HG02981 (cell line): ENCODE results near the gene MRPL27.

Experiments
- ATAC-seq: cut with Tn5 transposase; IDR thresholded peaks from one replicate; pipeline ENCODE4 v1.9.1; 2021; ENCODE audit warnings: mild to moderate bottlenecking, moderate library complexity; ENCODE audit not compliant: unreplicated experiment

Gene MRPL27

DNA sequence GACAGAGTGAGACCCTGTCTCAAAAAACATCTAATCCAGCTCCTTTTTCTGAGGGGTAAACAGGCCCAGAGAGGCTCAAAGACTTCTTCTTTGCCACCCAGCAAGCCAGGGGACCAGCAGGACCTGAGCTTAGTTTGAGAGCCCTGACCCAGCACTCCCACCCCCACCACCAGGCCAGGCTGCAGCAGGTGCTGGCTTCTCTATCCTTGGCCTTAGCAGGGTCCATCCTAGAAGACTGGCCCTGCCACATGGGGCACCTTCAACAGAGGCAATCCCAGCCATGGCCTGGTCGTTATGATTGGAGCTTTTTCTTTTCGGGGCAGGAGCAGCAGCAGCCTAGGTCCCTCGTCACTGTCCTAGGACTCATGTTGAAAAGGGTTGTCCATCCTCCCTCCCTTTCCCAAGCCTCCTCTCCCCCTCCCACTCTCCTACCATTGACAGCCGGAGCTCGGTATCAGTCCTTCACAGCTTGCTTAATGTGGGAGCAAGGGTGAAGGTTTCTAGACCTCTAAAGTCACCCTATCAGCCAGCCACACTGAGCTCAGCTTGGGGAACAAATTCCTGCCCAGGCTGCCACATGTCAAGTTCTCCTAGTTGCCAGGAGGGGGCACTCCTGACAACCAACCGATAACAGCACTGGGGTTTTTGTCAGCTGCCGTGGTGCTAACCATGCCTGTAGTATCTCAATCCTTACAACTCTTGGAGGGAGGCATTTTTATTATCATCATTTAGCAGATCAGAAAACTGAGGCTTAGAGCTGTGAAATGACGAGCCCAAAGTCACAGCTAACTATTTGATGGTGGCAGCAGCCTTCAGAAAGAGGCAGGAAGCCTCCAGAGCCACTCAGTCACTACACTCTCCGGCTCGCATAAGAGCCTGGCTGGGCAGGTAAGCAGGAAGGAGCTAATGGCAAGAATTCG is 11.2 kb downstream of the MRPL27 start:
- ATAC-seq: peak; percentile 51

DNA sequence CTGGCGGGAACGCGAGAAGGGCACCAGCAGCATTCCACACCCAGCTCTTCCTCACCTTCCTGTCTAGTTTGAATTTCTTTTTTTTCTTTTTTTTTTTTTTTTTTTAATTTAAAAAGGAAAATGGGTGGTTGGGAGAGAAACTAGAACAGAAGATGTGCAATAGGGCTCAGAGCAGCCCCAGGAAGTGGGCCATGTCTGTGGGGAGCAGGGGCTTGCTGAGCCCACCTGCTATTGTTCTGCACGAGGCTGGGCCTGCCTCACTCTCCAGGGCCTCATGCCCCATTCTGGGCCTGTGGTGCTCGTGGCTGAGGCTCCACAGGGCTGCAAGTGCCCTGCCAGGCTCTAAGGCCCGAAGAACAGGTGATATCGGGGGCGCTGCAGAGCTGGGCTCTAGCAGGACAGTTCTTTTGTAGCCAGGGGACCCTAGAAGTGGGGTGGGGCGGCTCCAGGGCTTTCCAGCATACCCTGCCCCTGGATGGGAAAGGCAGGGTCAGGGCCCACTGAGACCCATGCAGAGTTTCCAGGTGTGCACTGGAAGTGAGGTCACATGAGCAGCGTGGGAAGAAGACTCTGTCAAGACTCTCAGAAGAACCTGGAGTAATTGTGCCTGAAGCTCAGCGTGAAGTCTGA is 12.4 kb downstream of the MRPL27 start:
- ATAC-seq: no peak

DNA sequence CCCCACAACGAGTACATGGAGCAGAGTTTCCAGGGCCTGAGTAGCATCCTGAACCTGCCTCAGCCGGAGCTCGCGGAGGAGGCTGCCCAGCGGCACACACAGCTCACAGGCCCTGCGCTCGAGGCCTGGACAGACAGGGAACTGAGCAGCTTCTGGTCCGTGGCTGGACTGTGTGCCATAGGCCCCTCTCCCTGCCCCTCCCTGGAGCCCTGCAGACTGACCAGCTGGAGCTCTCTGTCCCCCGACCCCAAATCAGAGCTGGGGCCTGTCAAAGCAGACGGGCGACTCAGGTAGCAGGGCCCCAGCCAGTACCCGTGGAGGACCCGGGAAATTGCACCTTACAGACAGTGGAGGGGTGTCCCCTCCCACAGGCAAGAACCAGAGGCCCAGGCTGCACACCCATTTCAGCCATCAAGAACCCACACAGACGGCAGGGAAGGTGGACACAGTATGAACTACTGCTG is 13.0 kb downstream of the MRPL27 start:
- no peak for ATAC-seq

DNA sequence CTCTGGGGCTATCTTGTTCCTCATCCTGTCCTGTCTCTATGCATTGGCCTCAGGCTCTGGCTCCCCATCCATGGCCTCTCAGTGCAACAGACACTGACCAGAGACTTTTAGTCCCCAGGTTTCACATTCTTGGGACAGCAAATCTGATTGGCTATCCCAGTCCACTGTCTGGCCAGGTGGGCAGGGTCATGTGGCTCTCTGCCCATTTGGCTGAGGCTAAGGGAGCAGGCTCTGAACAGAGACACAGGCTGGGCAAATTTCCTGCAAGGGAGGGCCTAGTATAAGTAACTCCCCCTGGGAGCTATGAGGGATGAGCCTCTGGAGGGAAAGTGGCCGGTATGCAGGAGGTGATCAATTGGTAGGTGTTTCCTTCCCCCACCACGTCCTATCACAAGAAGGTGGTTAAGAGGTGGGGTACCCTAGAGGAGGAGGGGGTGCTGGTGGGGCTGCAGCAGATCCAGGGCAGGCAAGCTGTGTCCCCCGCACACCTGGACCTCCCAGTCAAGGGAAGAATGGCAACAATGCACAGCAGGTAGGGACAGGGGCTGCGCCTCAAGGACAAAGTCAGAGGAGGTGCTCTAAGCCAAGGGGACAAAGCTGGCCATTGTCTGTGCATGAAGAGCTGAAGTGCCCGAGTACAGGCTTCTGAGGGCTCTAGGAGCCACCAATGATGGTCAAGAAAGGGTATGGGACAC is 13.8 kb downstream of the MRPL27 start:
- ATAC-seq: no peak

DNA sequence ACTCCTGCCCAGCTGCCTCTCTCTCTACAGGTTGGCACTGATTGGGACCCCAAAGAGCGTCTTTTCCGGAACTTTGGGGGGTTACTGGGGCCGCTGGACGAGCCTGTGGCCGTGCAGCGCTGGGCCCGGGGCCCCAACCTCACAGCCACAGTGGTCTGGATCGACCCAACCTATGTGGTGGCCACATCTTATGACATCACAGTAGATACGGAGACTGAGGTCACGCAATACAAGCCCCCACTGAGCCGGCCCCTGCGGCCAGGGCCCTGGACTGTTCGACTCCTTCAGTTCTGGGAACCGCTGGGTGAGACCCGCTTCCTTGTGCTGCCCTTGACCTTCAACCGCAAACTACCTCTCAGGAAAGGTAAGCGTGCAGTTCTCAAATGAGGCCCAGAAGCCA is 14.8 kb downstream of the MRPL27 start:
- ATAC-seq: no peak

DNA sequence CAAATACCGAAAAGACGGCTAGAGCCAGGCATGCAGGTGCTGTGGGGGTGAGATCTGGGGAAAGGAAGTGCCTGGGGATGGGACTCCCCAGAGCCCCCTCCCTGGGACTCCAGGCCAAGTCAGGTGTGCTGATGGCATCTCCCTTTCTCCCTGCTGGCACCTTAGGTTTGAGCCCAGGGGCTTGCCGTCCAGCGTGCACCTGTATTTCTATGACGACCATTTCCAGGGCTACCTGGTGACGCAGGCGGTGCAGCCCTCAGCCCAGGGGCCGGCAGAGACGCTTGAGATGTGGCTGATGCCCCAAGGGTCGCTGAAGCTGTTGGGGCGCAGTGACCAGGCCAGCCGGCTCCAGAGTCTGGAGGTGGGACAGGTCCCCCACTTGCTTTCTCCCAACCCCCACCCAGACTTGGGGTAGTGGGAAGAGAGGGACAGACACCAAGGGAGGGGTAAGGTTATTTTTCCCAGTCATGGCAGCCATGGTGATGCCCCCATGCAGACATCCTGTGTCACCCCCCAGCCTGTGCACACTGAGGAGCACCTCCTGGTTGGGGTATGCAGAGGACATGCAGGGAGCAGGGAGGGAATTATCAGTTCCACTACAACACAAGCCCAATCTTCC is 16.0 kb downstream of the MRPL27 start:
- ATAC-seq: no peak

DNA sequence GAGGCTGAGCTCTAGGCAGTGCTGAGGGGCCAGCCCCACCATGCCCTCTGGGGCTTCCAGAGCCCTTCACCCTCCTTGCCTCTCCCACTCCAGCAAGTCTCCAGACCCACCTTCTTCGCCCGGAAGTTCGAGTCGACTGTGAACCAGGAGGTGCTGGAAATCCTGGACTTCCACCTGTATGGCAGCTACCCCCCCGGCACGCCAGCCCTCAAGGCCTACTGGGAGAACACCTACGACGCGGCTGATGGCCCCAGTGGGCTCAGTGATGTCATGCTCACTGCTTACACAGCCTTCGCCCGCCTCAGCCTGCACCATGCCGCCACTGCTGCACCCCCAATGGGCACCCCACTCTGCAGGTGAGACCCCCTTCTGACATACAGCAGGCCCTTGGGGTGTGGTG is 16.6 kb downstream of the MRPL27 start:
- no peak for ATAC-seq

DNA sequence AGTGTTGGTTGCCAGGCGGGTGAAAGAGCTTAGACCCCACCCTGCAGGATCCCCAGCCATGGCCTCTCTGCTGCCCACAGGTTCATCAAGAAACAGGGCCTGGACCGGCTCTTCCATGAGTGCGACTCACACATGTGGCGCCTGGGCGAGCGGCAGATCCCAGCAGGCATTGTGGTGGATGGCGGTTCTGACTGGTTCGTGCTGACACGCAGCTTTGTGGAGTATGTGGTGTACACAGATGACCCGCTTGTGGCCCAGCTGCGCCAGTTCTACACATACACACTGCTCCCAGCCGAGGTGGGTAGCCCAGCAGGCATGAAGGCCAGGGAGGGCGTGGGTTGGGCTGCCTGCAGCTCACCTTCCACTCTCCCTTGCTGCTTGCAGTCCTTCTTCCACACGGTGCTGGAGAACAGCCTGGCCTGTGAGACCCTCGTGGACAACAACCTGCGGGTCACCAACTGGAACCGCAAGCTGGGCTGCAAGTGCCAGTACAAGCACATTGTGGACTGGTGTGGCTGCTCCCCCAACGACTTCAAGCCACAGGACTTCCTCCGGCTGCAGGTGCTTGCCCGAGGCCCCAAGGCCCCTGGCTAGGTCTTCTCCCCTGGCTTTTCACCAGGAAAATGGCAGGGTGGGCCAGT is 17.2 kb downstream of the MRPL27 start:
- no peak for ATAC-seq

DNA sequence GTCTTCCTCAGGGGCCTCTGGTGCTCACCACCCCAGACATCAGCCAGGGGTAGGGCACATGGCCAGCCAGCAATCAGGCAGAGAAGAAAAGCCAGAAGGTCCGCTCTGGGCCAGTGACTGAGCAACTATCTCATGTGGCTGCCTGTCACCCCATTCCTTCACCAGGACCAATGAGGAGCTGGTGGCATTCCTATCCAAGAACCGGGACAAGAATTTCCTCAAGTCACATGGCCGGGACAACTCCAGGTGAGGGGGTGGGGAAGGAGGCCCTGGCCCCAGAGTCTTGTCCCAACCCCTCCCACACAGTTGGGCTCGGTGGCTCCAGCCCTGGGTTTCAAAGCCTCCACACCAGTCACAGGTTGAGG is 17.7 kb downstream of the MRPL27 start:
- no peak for ATAC-seq

DNA sequence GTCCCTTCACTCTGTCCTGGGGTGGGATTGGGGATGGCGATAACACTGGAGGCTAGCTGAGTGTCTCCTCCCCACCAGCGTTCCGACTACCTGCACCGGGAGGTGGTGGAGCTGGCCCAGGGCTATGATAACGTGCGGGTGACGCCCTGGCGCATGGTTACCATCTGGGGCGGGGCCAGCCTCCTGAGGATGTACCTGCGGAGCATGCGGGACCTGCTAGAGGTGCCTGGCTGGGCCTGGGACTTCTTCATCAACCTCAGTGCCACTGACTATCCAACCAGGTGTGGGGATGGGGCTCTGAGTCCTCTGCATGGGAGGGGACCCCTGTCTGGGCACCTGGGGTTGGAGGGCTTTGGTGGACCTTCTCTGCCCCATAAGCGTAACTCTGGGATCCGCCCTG is 18.2 kb downstream of the MRPL27 start:
- no peak for ATAC-seq

DNA sequence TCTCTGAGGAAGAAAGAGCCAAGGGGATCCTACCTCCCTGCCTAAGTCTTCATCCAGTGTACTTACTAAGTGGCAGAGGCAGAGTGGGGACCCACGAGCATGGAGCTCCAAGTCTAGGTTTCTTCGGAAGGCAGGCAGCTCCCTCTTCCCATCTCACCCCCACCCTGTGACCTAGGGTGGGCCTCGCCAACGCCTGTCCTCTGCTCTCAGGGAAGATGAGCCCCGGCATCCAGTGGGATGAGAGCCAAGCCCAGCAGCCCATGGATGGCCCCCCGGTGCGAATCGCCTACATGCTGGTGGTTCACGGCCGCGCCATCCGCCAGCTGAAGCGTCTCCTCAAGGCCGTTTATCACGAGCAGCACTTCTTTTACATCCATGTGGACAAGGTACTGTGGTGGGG is 18.8 kb downstream of the MRPL27 start:
- no peak for ATAC-seq

DNA sequence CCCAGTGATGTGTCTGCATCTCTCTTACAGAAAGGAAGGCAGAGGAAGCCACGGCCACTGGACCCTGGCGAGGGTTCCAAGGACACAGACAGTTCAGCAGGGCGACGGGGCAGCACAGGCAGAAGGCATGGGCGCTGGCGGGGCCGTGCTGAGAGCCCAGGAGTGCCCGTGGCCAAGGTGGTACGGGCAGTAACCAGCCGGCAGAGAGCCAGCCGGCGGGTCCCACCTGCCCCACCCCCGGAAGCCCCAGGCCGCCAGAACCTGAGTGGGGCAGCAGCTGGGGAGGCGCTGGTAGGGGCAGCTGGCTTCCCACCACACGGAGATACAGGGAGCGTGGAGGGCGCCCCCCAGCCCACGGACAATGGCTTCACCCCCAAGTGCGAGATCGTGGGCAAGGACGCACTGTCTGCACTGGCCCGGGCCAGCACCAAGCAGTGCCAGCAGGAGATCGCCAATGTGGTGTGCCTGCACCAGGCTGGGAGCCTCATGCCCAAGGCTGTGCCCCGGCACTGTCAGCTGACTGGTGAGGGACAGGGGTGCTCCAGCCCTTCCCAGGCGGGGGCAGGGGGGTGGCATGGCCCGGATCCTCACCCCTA is 19.3 kb downstream of the MRPL27 start:
- ATAC-seq: no peak

DNA sequence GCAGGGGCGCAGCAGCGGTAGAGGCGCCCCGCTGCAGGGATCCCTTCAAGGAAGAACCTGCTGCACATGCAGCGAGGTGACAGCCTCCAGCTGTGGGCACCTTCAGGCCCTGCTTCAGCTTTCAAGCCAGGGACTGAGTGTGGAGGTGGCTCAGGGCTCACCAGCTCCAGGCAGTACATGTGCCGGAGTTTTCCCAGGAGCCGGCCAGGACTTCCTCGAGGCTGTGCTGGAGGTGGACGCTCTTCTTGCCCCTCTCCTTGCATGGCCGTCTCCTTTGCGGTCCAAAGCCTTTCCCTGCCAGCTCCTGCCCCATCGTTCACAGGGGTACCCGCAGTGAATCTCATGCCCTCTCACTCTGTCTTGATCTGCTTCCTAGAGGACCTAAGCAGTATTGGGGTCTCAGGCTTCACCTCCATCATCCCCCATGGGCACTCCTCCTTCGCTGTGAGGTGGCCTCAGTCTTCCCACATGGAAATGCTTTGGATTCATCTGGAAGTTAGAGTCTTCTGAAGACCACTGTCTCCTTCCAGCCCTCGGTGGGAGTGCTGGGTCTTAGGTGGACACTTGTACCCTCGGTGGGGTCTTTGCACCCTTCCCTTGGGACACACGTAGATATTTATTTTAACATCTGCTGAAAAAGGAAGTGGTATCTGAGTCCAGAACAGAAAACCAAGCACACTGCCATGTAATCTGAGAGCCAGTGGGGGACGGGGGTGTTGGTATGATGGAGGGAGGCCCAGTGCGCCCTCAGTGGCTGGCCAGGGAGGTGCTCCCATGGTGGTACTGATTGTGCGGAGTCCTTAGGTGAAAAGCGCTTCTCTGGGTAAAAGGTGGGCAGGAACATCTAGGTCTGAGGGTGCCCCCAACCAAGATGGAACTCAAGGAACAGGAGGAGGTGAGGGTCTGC is 20.0 kb downstream of the MRPL27 start:
- no peak for ATAC-seq

DNA sequence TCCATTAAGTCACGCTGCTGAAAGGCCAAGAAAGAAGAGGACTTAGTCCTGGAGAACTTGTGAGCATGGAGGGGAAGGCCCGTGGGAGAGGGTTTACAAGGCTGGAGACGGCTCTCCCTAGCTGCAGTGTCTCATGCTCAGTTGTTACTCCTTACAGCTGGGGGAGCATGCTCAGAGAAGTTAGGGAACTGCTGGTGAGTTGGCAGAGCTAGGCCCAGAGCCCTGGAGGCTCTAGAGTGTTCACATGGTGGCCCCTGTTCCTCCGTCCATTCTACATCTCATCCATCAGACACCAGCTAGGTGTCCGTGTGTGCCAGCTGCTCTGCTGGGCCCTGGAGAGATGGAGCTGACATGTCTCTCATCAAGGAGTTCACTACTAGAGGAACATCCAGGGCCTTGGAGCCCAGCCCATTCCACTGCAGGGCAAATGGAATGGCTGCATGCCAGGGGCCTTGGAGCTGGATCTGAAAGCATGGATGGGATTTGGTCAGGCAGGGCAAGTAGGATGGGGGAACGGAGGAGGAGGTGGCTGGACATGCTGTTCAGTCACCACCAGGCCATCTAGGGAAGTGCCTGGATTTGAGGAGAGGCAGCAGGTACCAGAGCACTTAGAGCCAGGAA is 20.8 kb downstream of the MRPL27 start:
- ATAC-seq: no peak

DNA sequence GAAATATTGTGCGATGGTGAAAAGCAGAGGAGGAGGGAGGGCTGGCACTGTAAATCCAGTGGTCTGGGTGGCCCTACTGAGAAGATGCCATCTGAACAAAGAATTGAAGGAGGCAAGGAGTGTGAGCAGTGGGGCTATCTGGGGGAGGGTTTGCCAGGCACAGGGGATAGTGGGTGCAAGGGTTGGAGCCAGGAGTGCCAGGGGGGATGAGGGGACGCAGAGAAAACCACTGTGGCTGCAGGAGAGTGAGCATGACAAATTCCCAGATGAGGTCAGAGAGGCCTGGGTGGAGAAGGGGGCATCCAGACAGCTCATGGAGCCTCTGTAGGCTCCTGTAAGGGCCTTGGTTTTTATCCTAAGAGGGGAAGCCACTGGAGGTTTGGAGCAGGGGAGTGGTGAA is 22.3 kb downstream of the MRPL27 start:
- ATAC-seq: no peak

DNA sequence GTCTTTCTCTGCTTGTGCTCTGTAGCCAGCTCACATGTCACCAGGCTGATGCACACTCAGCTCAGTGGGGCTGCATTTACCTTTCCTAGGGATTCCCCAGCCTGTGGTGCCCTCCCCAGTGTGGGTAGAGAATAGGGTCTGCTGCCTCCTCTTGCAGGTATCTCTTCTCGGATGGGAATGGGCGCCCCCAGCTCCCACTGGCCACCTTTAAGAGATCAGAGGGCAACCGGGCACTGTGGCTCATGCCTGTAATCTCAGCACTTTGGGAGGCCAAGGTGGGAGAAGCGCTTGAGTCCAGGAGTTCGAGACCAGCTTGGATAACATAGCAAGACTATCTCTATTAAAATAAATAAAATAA is 23.8 kb downstream of the MRPL27 start:
- ATAC-seq: no peak

DNA sequence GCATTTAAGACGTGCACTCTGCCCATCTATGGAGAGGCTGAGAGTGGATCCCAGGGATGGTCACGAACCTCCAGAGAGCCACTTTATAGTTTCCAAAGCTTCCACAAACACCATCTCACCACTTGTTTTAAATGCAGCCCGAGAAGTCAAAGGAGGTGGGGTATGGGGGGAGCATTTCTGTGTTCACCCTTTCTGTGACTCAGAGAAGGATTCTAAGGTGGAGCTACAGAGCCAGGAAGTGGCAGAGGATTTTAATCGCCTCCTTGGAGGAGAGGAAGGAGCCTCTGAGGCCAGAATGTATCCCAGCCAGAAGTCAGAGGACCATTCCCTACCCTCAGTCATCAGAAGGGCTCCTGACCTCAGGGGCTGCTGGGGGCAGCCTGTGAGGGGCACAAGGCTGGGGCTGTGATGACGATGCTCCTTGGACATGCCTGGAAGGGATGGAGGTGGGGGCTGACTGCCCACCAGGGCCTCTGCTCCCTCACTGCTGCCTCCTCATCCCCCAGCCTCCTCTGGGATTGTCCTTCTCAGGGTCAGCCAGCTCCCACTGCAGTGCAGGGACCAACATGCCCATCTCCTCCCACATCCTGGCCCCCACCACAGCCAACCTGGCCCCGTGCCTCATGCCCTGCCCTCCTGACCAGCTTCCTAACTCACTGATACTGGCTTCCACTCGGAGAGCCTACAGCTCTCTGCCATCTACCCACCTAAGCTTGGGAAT is 24.3 kb downstream of the MRPL27 start:
- no peak for ATAC-seq

DNA sequence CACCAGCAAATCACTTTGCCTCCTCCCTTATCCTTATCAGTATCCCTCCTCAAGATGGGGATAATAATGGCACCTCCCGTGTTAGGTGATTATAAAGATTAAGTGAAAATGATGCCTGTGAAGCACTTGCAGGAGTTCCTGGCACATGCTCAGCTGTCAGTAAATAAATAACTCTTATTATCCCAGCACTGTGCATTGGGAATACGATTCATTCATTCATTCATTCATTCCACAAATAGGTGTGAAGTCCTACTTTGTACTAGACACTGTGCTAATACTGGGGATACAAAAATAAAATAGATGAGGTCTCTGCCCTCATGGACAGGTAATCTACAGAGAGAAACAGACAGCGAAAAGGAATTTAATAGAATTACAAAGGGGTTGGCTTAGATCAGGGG is 25.1 kb downstream of the MRPL27 start:
- ATAC-seq: no peak
